K562 (cell line): ENCODE results near the gene EPS8. TPM values are rescaled to one million over a fixed set of nuclear protein-coding genes. Genes with fewer than 3 reads are reported as not detected.

Experiments
- ATAC-seq: fragments of 200-7000 bp; cut with Tn5 transposase; 3 replicates; pipeline ENCODE4 v1.9.1; 2020; ENCODE audit warnings: moderate library complexity
- BruUV-seq: library from RNA; stranded (reverse); fragments of 400-500 nt; replicated peaks from 2 replicates; lab custom pipeline; 2021; lab: Mats Ljungman, UMichigan
- CTCF ChIA-PET: fragments of 300-600 bp; formaldehyde crosslinking; extraction: SDS; loops from one replicate; lab custom pipeline; 2021; ENCODE audit warnings: low intra/inter-chr PET ratio; lab: Yijun Ruan, JAX
- POLR2A ChIA-PET: fragments of 300-600, 350-650 bp; sonication (Branson Sonifier 250); formaldehyde crosslinking; extraction: SDS; loops from one replicate; lab custom pipeline; 2021; ENCODE audit warnings: antibody characterized with exemption, inconsistent platforms; lab: Yijun Ruan, JAX
- DNase-seq, 4 experiments: peaks; one replicate each; pipeline versions ENCODE4 v3.0.0 to v3.0.0-alpha.2; 2011 to 2018; ENCODE audit warnings: low spot score in 3 of 4, mixed read lengths in 3 of 4; ENCODE audit errors: extremely low read depth in 1 of 4
- FAIRE-seq: peaks from 2 replicates; lab custom pipeline; 2011; peaks lifted over from hg19 to GRCh38; lab: Jason Lieb, UNC
- H2AFZ ChIP-seq: 2 replicates; pipeline ENCODE4 v1.6.0; 2011; ENCODE audit warnings: low read depth, low read length, control low read depth, inconsistent platforms
- H3K27ac ChIP-seq: fragments of 200-600 bp; 3 replicates; pipeline ENCODE4 v1.8.0; 2011; ENCODE audit warnings: low read depth, mild to moderate bottlenecking, control low read depth, inconsistent platforms, low read length, moderate library complexity, mixed read lengths; ENCODE audit errors: extremely low read depth
- H3K27me3 ChIP-seq, 2 experiments: fragments of 300-600 bp in 1 of 2; 2 replicates in 1 of 2; 3 replicates in 1 of 2; pipeline versions ENCODE4 v1.6.0 to v1.8.0; 2011; ENCODE audit warnings: inconsistent platforms in 2 of 2, low read length in 2 of 2, mild to moderate bottlenecking in 1 of 2, mixed read lengths in 1 of 2, moderate library complexity in 1 of 2; ENCODE audit not compliant: control insufficient read depth in 2 of 2, insufficient read depth in 2 of 2
- H3K36me3 ChIP-seq: fragments of 300-600 bp; 3 replicates; pipeline ENCODE4 v1.8.0; 2011; ENCODE audit warnings: mild to moderate bottlenecking, low read length, inconsistent platforms; ENCODE audit not compliant: control insufficient read depth, insufficient read depth
- H3K4me1 ChIP-seq, 2 experiments: fragments of 200-600 bp in 1 of 2; replicated peaks in 1 of 2; 2 replicates in 1 of 2; 3 replicates in 1 of 2; pipeline versions ENCODE4 v1.5.1 to v1.8.0; 2011; ENCODE audit warnings: inconsistent platforms in 2 of 2, low read length in 2 of 2, mild to moderate bottlenecking in 1 of 2, mixed read lengths in 1 of 2, moderate library complexity in 1 of 2; ENCODE audit not compliant: control insufficient read depth in 2 of 2, insufficient read depth in 2 of 2
- H3K4me2 ChIP-seq: 2 replicates; pipeline ENCODE4 v1.6.1; 2011; ENCODE audit warnings: low read length, control low read depth, inconsistent platforms, mixed read lengths; ENCODE audit not compliant: insufficient read depth
- H3K4me3 ChIP-seq: fragments of 200-600 bp; sonication (generic), shearing (Covaris generic); 2 replicates; pipeline ENCODE4 v1.5.1; 2016; ENCODE audit warnings: control low read depth, inconsistent platforms
- H3K79me2 ChIP-seq: fragments of 200-600 bp; 3 replicates; pipeline ENCODE4 v1.8.0; 2011; ENCODE audit warnings: low read length, inconsistent platforms; ENCODE audit not compliant: control insufficient read depth, insufficient read depth
- H3K9ac ChIP-seq, 2 experiments: 2 replicates each; pipeline versions ENCODE4 v1.6.0 to v1.6.1; 2011; ENCODE audit warnings: low read depth in 2 of 2, low read length in 2 of 2, control low read depth in 1 of 2, inconsistent platforms in 1 of 2, mild to moderate bottlenecking in 1 of 2, mixed read lengths in 1 of 2; ENCODE audit not compliant: insufficient read depth in 1 of 2
- H3K9me1 ChIP-seq: one replicate; pipeline ENCODE4 v1.6.0; 2011; ENCODE audit warnings: inconsistent platforms, mild to moderate bottlenecking, low read length, moderate library complexity; ENCODE audit not compliant: control insufficient read depth, insufficient read depth
- H3K9me3 ChIP-seq: replicated peaks from 2 replicates; pipeline ENCODE4 v1.5.1; 2011; ENCODE audit warnings: low read depth, low read length, inconsistent platforms; ENCODE audit not compliant: control insufficient read depth, insufficient read depth
- H4K20me1 ChIP-seq: replicated peaks from 2 replicates; pipeline ENCODE4 v1.6.1; 2011; ENCODE audit warnings: low read length, inconsistent platforms, mixed read lengths; ENCODE audit not compliant: control insufficient read depth, insufficient read depth
- CAMTA2 ChIP-seq: fragments of 250-450 bp; sonication (Bioruptor Pico); conservative IDR thresholded peaks from 2 replicates; pipeline ENCODE4 v1.5.1; 2022
- CREM ChIP-seq: IDR thresholded peaks from 2 replicates; pipeline ENCODE4 v1.6.1; 2014; ENCODE audit warnings: antibody characterized with exemption, low read depth
- DLX4 ChIP-seq: fragments of 250-450 bp; sonication (Bioruptor Pico); IDR thresholded peaks from 2 replicates; pipeline ENCODE4 v1.6.1; 2021; ENCODE audit warnings: mild to moderate bottlenecking
- FOXJ3 ChIP-seq: sonication (generic); formaldehyde crosslinking; IDR thresholded peaks from 2 replicates; pipeline ENCODE4 v1.4.0; 2020; ENCODE audit warnings: mild to moderate bottlenecking, missing genetic modification reagents
- HDGF ChIP-seq: fragments of 450-650 bp; IDR thresholded peaks from 2 replicates; pipeline ENCODE4 v1.6.1; 2016
- ID3 ChIP-seq, 2 experiments: fragments of 250-450 bp in 1 of 2; fragments of 450-650 bp in 1 of 2; sonication (Bioruptor Pico) in 1 of 2; IDR thresholded peaks; 2 replicates each; pipeline versions ENCODE4 v1.6.1 to v1.8.0; 2016 to 2021; ENCODE audit warnings: mild to moderate bottlenecking in 2 of 2, moderate library complexity in 2 of 2, missing compliant biosample characterization in 1 of 2, missing genetic modification characterization in 1 of 2
- PHF21A ChIP-seq: fragments of 450-650 bp; IDR thresholded peaks from 2 replicates; pipeline ENCODE4 v1.6.1; 2017; ENCODE audit warnings: low read depth, borderline replicate concordance
- PYGO2 ChIP-seq: fragments of 450-650 bp; IDR thresholded peaks from 2 replicates; pipeline ENCODE4 v1.6.1; 2016; ENCODE audit warnings: mild to moderate bottlenecking, missing genetic modification characterization, moderate library complexity, missing compliant biosample characterization
- SIRT6 ChIP-seq: IDR thresholded peaks from one replicate; pipeline ENCODE4 v1.6.1; 2012; ENCODE audit warnings: low read depth, mild to moderate bottlenecking, control low read depth, inconsistent platforms, low read length, moderate library complexity
- SIX5 ChIP-seq, 2 experiments: IDR thresholded peaks; 2 replicates each; pipeline ENCODE4 v1.6.1; 2011; ENCODE audit warnings: low read length in 2 of 2, borderline replicate concordance in 1 of 2, low read depth in 1 of 2, mild to moderate bottlenecking in 1 of 2, moderate library complexity in 1 of 2; ENCODE audit not compliant: insufficient read depth in 1 of 2
- SMAD1 ChIP-seq: fragments of 150-350 bp; IDR thresholded peaks from 2 replicates; pipeline ENCODE4 v1.6.1; 2014; ENCODE audit warnings: low read length, low read depth; ENCODE audit not compliant: partially characterized antibody
- ZC3H11A ChIP-seq: IDR thresholded peaks from 2 replicates; pipeline ENCODE4 v1.6.1; 2012; ENCODE audit warnings: low read depth, low read length, improper control_type of control experiment
- ZNF764 ChIP-seq: fragments of 250-450 bp; sonication (Bioruptor Pico); IDR thresholded peaks from 2 replicates; pipeline ENCODE4 v1.4.0; 2020; ENCODE audit warnings: low read depth, mild to moderate bottlenecking, moderate library complexity
- ZZZ3 ChIP-seq: fragments of 450-650 bp; IDR thresholded peaks from 2 replicates; pipeline ENCODE4 v1.6.1; 2016; ENCODE audit warnings: antibody characterized with exemption, mild to moderate bottlenecking, moderate library complexity
- WGBS: fragments of 100-300 bp; shearing (Covaris generic); methylation state at CpG from one replicate; pipeline ENCODE4 v1.1.6; 2016; ENCODE audit warnings: low coverage, mixed read lengths; ENCODE audit not compliant: insufficient coverage; ENCODE audit errors: missing lambda C conversion rate; 5-methylcytosine and 5-hydroxymethylcytosine counted together
- in situ Hi-C: fragments of 300-500 bp; cut with MboI; formaldehyde crosslinking; loops from 4 replicates; pipeline ENCODE4 v1.15.0; 2018; ENCODE audit warnings: inconsistent platforms, mixed read lengths
- intact Hi-C: fragments of 100-400 bp; cut with micrococcal nuclease; formaldehyde crosslinking; loops from 2 replicates; pipeline ENCODE4 v1.14.2; 2022
- polyA plus RNA-seq, 8 experiments: library from polyadenylated mRNA; depleted of rRNA in 4 of 8; stranded (reverse) in 5 of 8; unstranded in 3 of 8; fragments of >200 nt; fragmentation: Nextera tagmentation in 2 of 8; fragmentation: Illumina TruSeq in 1 of 8; extraction: Ambion mirVana in 2 of 8; extraction: Trizol in 1 of 8; gene quantifications; 2 replicates each; pipeline versions ENCODE4 v1.2.1 to v1.2.3, GENCODE V29; 2011 to 2014; ENCODE audit warnings: inconsistent platforms in 1 of 8, missing spikeins in 1 of 8
- total RNA-seq, 7 experiments: library from RNA; depleted of rRNA in 6 of 7; stranded (reverse); fragments of >200 nt in 6 of 7; fragmentation: Illumina TruSeq in 2 of 7; extraction: Trizol in 2 of 7; gene quantifications; 2 replicates each; pipeline versions ENCODE4 v1.2.1 to v1.2.3, GENCODE V29; 2011 to 2021; ENCODE audit warnings: low replicate concordance in 1 of 7

Gene EPS8
- total and polyA plus RNA-seq, 9 of the 15 experiments (the other 6 are each of a cell fraction or from before 2014, with no cell fraction given), result 0.10 to 1.9 (median 0.33) TPM

GRCh38 chr12:15597125-15597830 is 191.9 kb downstream of the EPS8 start:
- Histone ChIP-seq H3K27ac (no peak overlapping the region), H3K4me3 (no peak overlapping the region), H3K4me1 (no peaks in the 10 kb centered on the region), H4K20me1 (no peaks in the 10 kb centered on the region), H3K9me3 (no peaks in the 10 kb centered on the region), H3K9me1 (no peaks in the 10 kb centered on the region), H2AFZ (no peak overlapping the region), H3K27me3 (no peaks in the 10 kb centered on the region), H3K4me2 (no peak overlapping the region), H3K79me2 (no peaks in the 10 kb centered on the region), H3K36me3 (no peaks in the 10 kb centered on the region), H3K9ac (no peak overlapping the region)
- ATAC-seq (no peak), DNase-seq (no peak), FAIRE-seq (no peak)
- TF ChIP-seq SIRT6 (no peak), FOXJ3 (CRISPR knock-in tag) (no peak)
- no TSS peak for BruUV-seq
- 0% methylated on average over 4 of the region's 5 CpGs for whole genome bisulfite sequencing
- CTCF ChIA-PET, result no interaction called here
- in situ Hi-C loops (no loop called here), intact Hi-C loops (no loop called here)
- POLR2A ChIA-PET, result interaction anchor here (0.6 kb wide), 1 partner anchor 960 kb away, joined by 3 read pairs; no protein-coding TSS in a partner anchor

- in situ Hi-C loops (no loop called here), intact Hi-C loops (no loop called here)
- FAIRE-seq (no peak), DNase-seq (no peak), ATAC-seq (no peak)
- ChIA-PET POLR2A (no interaction called here), CTCF (no interaction called here)
- no peaks in the 10 kb centered on the region for H3K79me2 ChIP-seq
- no peaks in the 10 kb centered on the region for H3K36me3 ChIP-seq
- H3K9me3 ChIP-seq, result no peaks in the 10 kb centered on the region
- H3K4me2 ChIP-seq, result no peak overlapping the region
- H3K27ac ChIP-seq, result no peak overlapping the region
- H3K4me1 ChIP-seq, result no peaks in the 10 kb centered on the region
- WGBS, result 0% methylated on average over 5 of the region's 5 CpGs
- H2AFZ ChIP-seq, result no peak overlapping the region
- no peaks in the 10 kb centered on the region for H4K20me1 ChIP-seq
- no peaks in the 10 kb centered on the region for H3K27me3 ChIP-seq
- no TSS peak for BruUV-seq
- no peaks in the 10 kb centered on the region for H3K9me1 ChIP-seq
- H3K9ac ChIP-seq, result no peak overlapping the region
- no peak overlapping the region for H3K4me3 ChIP-seq
- TF ChIP-seq CREM (no peak), ZNF764 (CRISPR knock-in tag) (no peak), PYGO2 (tag) (no peak), CAMTA2 (CRISPR knock-in tag) (no peak), HDGF (no peak), DLX4 (CRISPR knock-in tag) (no peak), ID3 (CRISPR knock-in tag; IDR thresholded peaks at IDR 0.05) (no peak), ID3 (tag; IDR thresholded peaks at IDR 0.05) (no peak), ZZZ3 (no peak), ZC3H11A (no peak), SMAD1 (no peak), SIX5 (IDR thresholded peaks at IDR 0.05; ENCODE audit: borderline replicate concordance in 1 of 2, insufficient read depth in 1 of 2, low read depth in 1 of 2, low read length in 2 of 2) (no peak), PHF21A (no peak)
Observed at GRCh38 chr12:15596174-15596573, 193.0 kb downstream of the EPS8 start.
